Dermis microvascular lymphatic vessel endothelial cell (primary cell): Measurements from ENCODE around the gene PPP6C. TPM values are rescaled to one million over a fixed set of nuclear protein-coding genes. Genes with fewer than 3 reads are reported as not detected.

Source experiments
- DNase-seq, 2 donors: peaks; one replicate each; pipeline versions ENCODE4 v3.0.0 to v3.0.0-alpha.2; 2010; ENCODE audit warnings: low read depth in 2 of 2
- total RNA-seq: library from RNA; depleted of rRNA; stranded (reverse); fragments of >200 nt; gene quantifications from 2 replicates; pipeline ENCODE4 v1.2.1, GENCODE V29; 2014

Gene PPP6C
- total RNA-seq, 1 donor from 2014 or later, result 15.4 TPM

DNA sequence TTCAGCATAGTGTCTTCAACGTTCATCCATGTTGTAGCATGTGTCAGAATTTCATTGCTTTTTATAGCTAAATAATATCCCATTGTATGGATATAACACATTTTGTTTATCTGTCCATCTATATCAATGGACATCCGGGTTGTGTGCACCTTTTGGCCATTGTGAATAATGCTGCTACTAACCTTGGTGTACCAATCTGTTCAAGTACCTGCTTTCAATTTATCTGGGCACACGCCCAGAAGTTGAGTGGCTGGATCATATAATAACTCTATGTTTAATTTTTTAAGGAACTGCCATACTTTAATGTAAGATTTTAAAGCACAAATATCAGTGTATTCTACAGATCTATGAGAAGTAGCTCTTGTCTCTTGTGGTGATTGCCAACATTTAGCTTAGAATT lies 89.8 kb downstream of the PPP6C start:
- DNase-seq, result no peak

Other genes starting within 250 kb of the PPP6C start
- 5.9 and 7.6 TPM in 2 replicates for gene GOLGA1, start 248.7 kb downstream of the PPP6C start, total RNA-seq
- 2.7 and 3.7 TPM in 2 replicates for gene SCAI, start 46.3 kb downstream of the PPP6C start, total RNA-seq
- 18.0 and 21.6 TPM in 2 replicates for gene RABEPK, start 10.7 kb upstream of the PPP6C start, total RNA-seq
- gene HSPA5, start 51.5 kb upstream of the PPP6C start, total RNA-seq, result 99.9 and 138 TPM in 2 replicates
- gene GAPVD1, start 72.0 kb upstream of the PPP6C start, total RNA-seq, result 44.0 and 59.7 TPM in 2 replicates